Keratinocyte (primary cell): Measurements from ENCODE around the gene TREM2. TPM values are rescaled to one million over a fixed set of nuclear protein-coding genes. Genes with fewer than 3 reads are reported as not detected.

Experiments
- DNase-seq: peaks from one replicate; pipeline ENCODE4 v3.0.0-alpha.2; 2011; ENCODE audit warnings: low read depth, missing footprints, low spot score
- FAIRE-seq: peaks from 2 replicates; lab custom pipeline; 2011; peaks lifted over from hg19 to GRCh38; lab: Jason Lieb, UNC
- H2AFZ ChIP-seq: 2 replicates; pipeline ENCODE4 v1.6.0; 2012; ENCODE audit warnings: low read length, control low read depth, inconsistent platforms; ENCODE audit not compliant: control insufficient read depth
- H3K27ac ChIP-seq: 2 replicates; pipeline ENCODE4 v1.5.1; 2011; ENCODE audit warnings: low read length; ENCODE audit not compliant: control insufficient read depth, insufficient read depth
- H3K27me3 ChIP-seq: 3 replicates; pipeline ENCODE4 v1.6.0; 2011; ENCODE audit warnings: low read length; ENCODE audit not compliant: control insufficient read depth, insufficient read depth; ENCODE audit errors: extremely low read depth
- H3K36me3 ChIP-seq, 2 experiments: 2 replicates in 1 of 2; 3 replicates in 1 of 2; pipeline ENCODE4 v1.5.1; 2011; ENCODE audit warnings: low read length in 2 of 2, mild to moderate bottlenecking in 1 of 2; ENCODE audit not compliant: control insufficient read depth in 2 of 2, insufficient read depth in 2 of 2; ENCODE audit errors: extremely low read depth in 1 of 2
- H3K4me1 ChIP-seq: 3 replicates; pipeline ENCODE4 v1.5.1; 2011; ENCODE audit warnings: low read length; ENCODE audit not compliant: control insufficient read depth, insufficient read depth; ENCODE audit errors: extremely low read depth
- H3K4me2 ChIP-seq: 3 replicates; pipeline ENCODE4 v1.6.0; 2011; ENCODE audit warnings: low read depth, low read length; ENCODE audit not compliant: control insufficient read depth, insufficient read depth; ENCODE audit errors: extremely low read depth
- H3K4me3 ChIP-seq, 3 experiments: fragments of 200-600 bp in 1 of 3; sonication (generic) in 1 of 3; 2 replicates in 2 of 3; 3 replicates in 1 of 3; pipeline ENCODE4 v1.5.1; 2011 to 2016; ENCODE audit warnings: low read length in 3 of 3, mild to moderate bottlenecking in 3 of 3, control low read depth in 2 of 3, inconsistent platforms in 1 of 3, low read depth in 1 of 3, mixed read lengths in 1 of 3, mixed run types in 1 of 3, moderate library complexity in 1 of 3; ENCODE audit not compliant: control insufficient read depth in 2 of 3, insufficient read depth in 2 of 3; ENCODE audit errors: extremely low read depth in 1 of 3
- H3K79me2 ChIP-seq: 2 replicates; pipeline ENCODE4 v1.6.0; 2012; ENCODE audit warnings: low read length; ENCODE audit not compliant: control insufficient read depth, insufficient read depth
- H3K9ac ChIP-seq: 3 replicates; pipeline ENCODE4 v1.6.0; 2011; ENCODE audit warnings: low read length; ENCODE audit not compliant: control insufficient read depth, insufficient read depth; ENCODE audit errors: extremely low read depth
- H3K9me1 ChIP-seq: 3 replicates; pipeline ENCODE4 v1.6.0; 2011; ENCODE audit warnings: low read length; ENCODE audit not compliant: control insufficient read depth, insufficient read depth; ENCODE audit errors: extremely low read depth
- H3K9me3 ChIP-seq: 2 replicates; pipeline ENCODE4 v1.5.1; 2012; ENCODE audit warnings: low read depth, low read length; ENCODE audit not compliant: control insufficient read depth
- H4K20me1 ChIP-seq: 3 replicates; pipeline ENCODE4 v1.6.0; 2011; ENCODE audit warnings: low read length; ENCODE audit not compliant: control insufficient read depth, insufficient read depth; ENCODE audit errors: extremely low read depth
- CTCF ChIP-seq, 3 experiments: IDR thresholded peaks in 1 of 3; conservative IDR thresholded peaks in 1 of 3; optimal IDR thresholded peaks in 1 of 3; 2 replicates in 2 of 3; 3 replicates in 1 of 3; pipeline versions ENCODE3 to v1.5.1; 2011; ENCODE audit warnings: low read length in 3 of 3, mild to moderate bottlenecking in 3 of 3, moderate library complexity in 2 of 3, control low read depth in 1 of 3, inconsistent platforms in 1 of 3; ENCODE audit not compliant: insufficient read depth in 2 of 3; ENCODE audit errors: extremely low read depth in 1 of 3
- EZH2 ChIP-seq: IDR thresholded peaks from one replicate; pipeline ENCODE4 v1.6.1; 2012; ENCODE audit warnings: inconsistent platforms, mild to moderate bottlenecking, low read length, moderate library complexity
- dilution Hi-C: fragments of 300-500 bp; cut with MboI; formaldehyde crosslinking; loops from one replicate; pipeline ENCODE4 v1.7.0; 2020; ENCODE audit warnings: low sequenced_read_pairs; ENCODE audit not compliant: extremely low pct_ligation_motif_present
- polyA plus RNA-seq, 5 experiments: library from polyadenylated mRNA; depleted of rRNA in 3 of 5; stranded (reverse) in 3 of 5; stranded (forward) in 1 of 5; unstranded in 1 of 5; fragments of >200 nt; gene quantifications; 1 replicate in 1 of 5; 2 replicates in 3 of 5; 3 replicates in 1 of 5; pipeline versions ENCODE4 v1.2.1 to v1.2.3, GENCODE V29; 2011 to 2012; ENCODE audit warnings: missing spikeins in 2 of 5, low read depth in 1 of 5, low replicate concordance in 1 of 5

Gene TREM2
- polyA plus RNA-seq, 1 donor (not counting 4 experiments of a cell fraction or from before 2014, with no cell fraction given), result 4.0 TPM

- Histone ChIP-seq H3K4me1 (peaks cover 4% of the 10 kb centered on the region), H3K9me3 (peaks cover 1% of the 10 kb centered on the region), H3K27ac (no peak overlapping the region), H3K79me2 (no peaks in the 10 kb centered on the region), H4K20me1 (no peaks in the 10 kb centered on the region), H3K9me1 (no peaks in the 10 kb centered on the region), H2AFZ (no peak overlapping the region), H3K4me3 (no peak overlapping the region), H3K27me3 (no peaks in the 10 kb centered on the region), H3K36me3 (no peaks in the 10 kb centered on the region), H3K4me2 (no peak overlapping the region), H3K9ac (no peak overlapping the region)
- dilution Hi-C loops, result loop anchor here (25.0 kb wide), 1 partner anchor 97 kb away; no protein-coding TSS in a partner anchor
- TF ChIP-seq EZH2, result no peak
- TF ChIP-seq CTCF (optimal IDR thresholded peaks at IDR 0.05 in 1 of 3, IDR thresholded peaks at IDR 0.05 in 1 of 3, conservative IDR thresholded peaks at IDR 0.05 in 1 of 3; ENCODE audit: extremely low read depth in 1 of 3, insufficient read depth in 2 of 3, low read length in 3 of 3), result no peak
- DNase-seq (no peak), FAIRE-seq (no peak)
Measured at GRCh38 chr6:41184761-41185160, 21.8 kb upstream of the TREM2 start.

GRCh38 chr6:41182069-41183034 lies 19.4 kb upstream of the TREM2 start:
- peak; percentile 95 for FAIRE-seq

More at GRCh38 chr6:41182069-41183034, 19.4 kb upstream of the TREM2 start:
- Histone ChIP-seq H3K9ac (no peak overlapping the region), H4K20me1 (no peaks in the 10 kb centered on the region), H3K4me3 (no peak overlapping the region), H3K4me1 (peaks cover 4% of the 10 kb centered on the region), H3K27ac (no peak overlapping the region), H3K79me2 (no peaks in the 10 kb centered on the region), H3K27me3 (no peaks in the 10 kb centered on the region), H3K9me1 (no peaks in the 10 kb centered on the region), H2AFZ (no peak overlapping the region), H3K36me3 (no peaks in the 10 kb centered on the region), H3K4me2 (no peak overlapping the region), H3K9me3 (no peaks in the 10 kb centered on the region)
- dilution Hi-C loops, result loop anchor here (25.0 kb wide), 1 partner anchor 95 kb away; no protein-coding TSS in a partner anchor
- DNase-seq, result no peak
- TF ChIP-seq EZH2 (no peak), CTCF (optimal IDR thresholded peaks at IDR 0.05 in 1 of 3, IDR thresholded peaks at IDR 0.05 in 1 of 3, conservative IDR thresholded peaks at IDR 0.05 in 1 of 3; ENCODE audit: extremely low read depth in 1 of 3, insufficient read depth in 2 of 3, low read length in 3 of 3) (peak; percentile 85 to 92 (median 88))
